AG09309 (cell line): ENCODE results near the gene AHCTF1.

Experiments
- DNase-seq: peaks from one replicate; pipeline ENCODE4 v3.0.0-alpha.2; 2010; ENCODE audit warnings: low read depth
- H3K4me3 ChIP-seq: 2 replicates; pipeline ENCODE4 v1.5.1; 2011; ENCODE audit warnings: mild to moderate bottlenecking, low read depth, low read length, moderate library complexity; ENCODE audit not compliant: control insufficient read depth
- CTCF ChIP-seq: IDR thresholded peaks from 2 replicates; pipeline ENCODE4 v1.5.1; 2011; ENCODE audit warnings: mild to moderate bottlenecking, low read depth, low read length, inconsistent platforms; ENCODE audit not compliant: insufficient read depth, control insufficient read depth; ENCODE audit errors: missing control alignments

The AHCTF1 gene

GRCh38 chr1:246969621-246970020 is 37.9 kb upstream of the AHCTF1 start:
- no peak for DNase-seq
- no peak for TF ChIP-seq CTCF
- H3K4me3 ChIP-seq, result no peak overlapping the region

- H3K4me3 ChIP-seq, result no peak overlapping the region
- DNase-seq, result no peak
- TF ChIP-seq CTCF, result no peak
These were observed 34.8 kb upstream of the AHCTF1 start for GRCh38 chr1:246966502-246966901.

- no peak for TF ChIP-seq CTCF
- H3K4me3 ChIP-seq, result no peak overlapping the region
- no peak for DNase-seq
These were observed 28.4 kb upstream of the AHCTF1 start for GRCh38 chr1:246959944-246960693.

- H3K4me3 ChIP-seq, result no peak overlapping the region
- no peak for DNase-seq
These were observed 22.4 kb upstream of the AHCTF1 start for GRCh38 chr1:246954126-246954525.

GRCh38 chr1:246951413-246951812 is 19.7 kb upstream of the AHCTF1 start:
- no peak for TF ChIP-seq CTCF
- no peak overlapping the region for H3K4me3 ChIP-seq
- DNase-seq, result no peak

More at GRCh38 chr1:246954126-246954525, 22.4 kb upstream of the AHCTF1 start:
- no peak for TF ChIP-seq CTCF

- no peak overlapping the region for H3K4me3 ChIP-seq
- no peak for TF ChIP-seq CTCF
- DNase-seq, result no peak
These were observed 18.2 kb upstream of the AHCTF1 start for GRCh38 chr1:246949956-246950355.
